ENCODE results near the gene SMCO3. TPM values are rescaled to one million over a fixed set of nuclear protein-coding genes. Genes with fewer than 3 reads are reported as not detected.

The SMCO3 gene
- total RNA-seq, 1 experiment from 2014 or later = not detected

DNA sequence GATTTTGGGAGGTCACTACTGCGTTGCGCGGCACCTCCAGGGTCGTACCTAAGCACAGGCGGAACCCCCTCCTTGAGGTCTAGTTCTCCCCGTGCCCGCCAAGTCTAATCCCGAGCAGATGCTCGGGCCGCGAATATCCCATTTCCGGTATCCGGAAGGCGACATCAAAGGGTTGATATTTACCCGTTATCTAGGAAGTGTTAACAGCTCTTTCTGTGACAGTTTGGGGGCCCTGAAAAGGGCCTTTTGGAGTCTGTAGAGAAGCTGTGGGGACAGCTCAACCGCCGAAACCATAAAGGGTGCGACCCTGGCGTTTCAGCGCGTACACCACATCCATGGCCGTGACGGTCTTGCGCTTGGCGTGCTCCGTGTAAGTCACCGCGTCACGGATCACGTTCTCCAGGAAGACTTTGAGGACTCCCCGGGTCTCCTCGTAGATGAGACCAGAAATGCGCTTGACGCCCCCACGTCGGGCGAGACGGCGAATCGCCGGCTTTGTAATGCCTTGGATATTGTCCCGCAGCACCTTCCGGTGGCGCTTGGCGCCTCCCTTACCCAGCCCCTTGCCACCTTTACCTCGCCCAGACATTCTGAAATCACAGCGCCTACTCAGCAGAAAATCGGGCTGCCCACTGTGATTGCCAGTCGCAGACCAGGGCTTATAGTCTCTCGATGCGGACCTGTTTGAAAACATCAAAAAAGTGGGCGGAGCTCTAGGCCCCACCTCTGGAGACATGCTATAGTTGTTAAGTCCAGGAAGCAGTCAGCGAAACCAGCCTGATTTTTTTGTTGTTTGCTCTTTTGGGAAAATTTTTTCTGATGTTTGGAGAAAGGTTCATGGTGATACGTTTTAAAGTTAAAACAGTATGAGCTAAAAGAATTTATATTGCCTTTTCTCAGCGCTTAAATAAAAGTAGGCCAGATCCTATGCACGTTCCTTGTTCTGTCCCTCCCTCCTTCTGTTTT, 43.2 kb downstream of the SMCO3 start (continued):
- TF ChIP-seq, protein P1, sequence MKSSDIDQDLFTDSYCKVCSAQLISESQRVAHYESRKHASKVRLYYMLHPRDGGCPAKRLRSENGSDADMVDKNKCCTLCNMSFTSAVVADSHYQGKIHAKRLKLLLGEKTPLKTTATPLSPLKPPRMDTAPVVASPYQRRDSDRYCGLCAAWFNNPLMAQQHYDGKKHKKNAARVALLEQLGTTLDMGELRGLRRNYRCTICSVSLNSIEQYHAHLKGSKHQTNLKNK (CRISPR knock-in tag; IDR thresholded peaks at IDR 0.05) = 0 out of 2 replicates have a peak, but pooled peaks have one; percentile 27
- TF ChIP-seq RELA (CRISPR knock-in tag; IDR thresholded peaks at IDR 0.05; ENCODE audit: borderline replicate concordance) = no peak
- TF ChIP-seq PRRX2 (CRISPR knock-in tag; IDR thresholded peaks at IDR 0.05) = peak; percentile 95
- TF ChIP-seq ESRRA (CRISPR knock-in tag; IDR thresholded peaks at IDR 0.05; ENCODE audit: borderline replicate concordance) = 0 out of 2 replicates have a peak, but pooled peaks have one; percentile 29
- TF ChIP-seq ZNF423 (CRISPR knock-in tag; IDR thresholded peaks at IDR 0.05) = no peak
- TF ChIP-seq GTF2I (CRISPR knock-in tag; conservative IDR thresholded peaks at IDR 0.05) = no peak
- TF ChIP-seq, protein P2, sequence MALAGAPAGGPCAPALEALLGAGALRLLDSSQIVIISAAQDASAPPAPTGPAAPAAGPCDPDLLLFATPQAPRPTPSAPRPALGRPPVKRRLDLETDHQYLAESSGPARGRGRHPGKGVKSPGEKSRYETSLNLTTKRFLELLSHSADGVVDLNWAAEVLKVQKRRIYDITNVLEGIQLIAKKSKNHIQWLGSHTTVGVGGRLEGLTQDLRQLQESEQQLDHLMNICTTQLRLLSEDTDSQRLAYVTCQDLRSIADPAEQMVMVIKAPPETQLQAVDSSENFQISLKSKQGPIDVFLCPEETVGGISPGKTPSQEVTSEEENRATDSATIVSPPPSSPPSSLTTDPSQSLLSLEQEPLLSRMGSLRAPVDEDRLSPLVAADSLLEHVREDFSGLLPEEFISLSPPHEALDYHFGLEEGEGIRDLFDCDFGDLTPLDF (CRISPR knock-in tag; IDR thresholded peaks at IDR 0.05) = no peak
- TF ChIP-seq NFE2L1 (CRISPR knock-in tag; IDR thresholded peaks at IDR 0.05) = peak; percentile 85
- peak; percentile 57; the same call in 1 of the 2 replicates for TF ChIP-seq ELF4 (CRISPR knock-in tag; IDR thresholded peaks at IDR 0.05; ENCODE audit: low read depth)
- peak; percentile 79 for TF ChIP-seq FOXP1 (CRISPR knock-in tag; IDR thresholded peaks at IDR 0.05; ENCODE audit: borderline replicate concordance)
- TF ChIP-seq FOXJ3 (CRISPR knock-in tag; IDR thresholded peaks at IDR 0.05; ENCODE audit: borderline replicate concordance) = no peak
- TF ChIP-seq, protein P3, sequence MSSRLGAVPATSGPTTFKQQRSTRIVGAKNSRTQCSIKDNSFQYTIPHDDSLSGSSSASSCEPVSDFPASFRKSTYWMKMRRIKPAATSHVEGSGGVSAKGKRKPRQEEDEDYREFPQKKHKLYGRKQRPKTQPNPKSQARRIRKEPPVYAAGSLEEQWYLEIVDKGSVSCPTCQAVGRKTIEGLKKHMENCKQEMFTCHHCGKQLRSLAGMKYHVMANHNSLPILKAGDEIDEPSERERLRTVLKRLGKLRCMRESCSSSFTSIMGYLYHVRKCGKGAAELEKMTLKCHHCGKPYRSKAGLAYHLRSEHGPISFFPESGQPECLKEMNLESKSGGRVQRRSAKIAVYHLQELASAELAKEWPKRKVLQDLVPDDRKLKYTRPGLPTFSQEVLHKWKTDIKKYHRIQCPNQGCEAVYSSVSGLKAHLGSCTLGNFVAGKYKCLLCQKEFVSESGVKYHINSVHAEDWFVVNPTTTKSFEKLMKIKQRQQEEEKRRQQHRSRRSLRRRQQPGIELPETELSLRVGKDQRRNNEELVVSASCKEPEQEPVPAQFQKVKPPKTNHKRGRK (CRISPR knock-in tag; IDR thresholded peaks at IDR 0.05; ENCODE audit: borderline replicate concordance) = 0 out of 2 replicates have a peak, but pooled peaks have one; percentile 43
- TF ChIP-seq GABPB1 (CRISPR knock-in tag; IDR thresholded peaks at IDR 0.05) = peak; percentile 27; the same call in 1 of the 2 replicates
- TF ChIP-seq, protein P4, sequence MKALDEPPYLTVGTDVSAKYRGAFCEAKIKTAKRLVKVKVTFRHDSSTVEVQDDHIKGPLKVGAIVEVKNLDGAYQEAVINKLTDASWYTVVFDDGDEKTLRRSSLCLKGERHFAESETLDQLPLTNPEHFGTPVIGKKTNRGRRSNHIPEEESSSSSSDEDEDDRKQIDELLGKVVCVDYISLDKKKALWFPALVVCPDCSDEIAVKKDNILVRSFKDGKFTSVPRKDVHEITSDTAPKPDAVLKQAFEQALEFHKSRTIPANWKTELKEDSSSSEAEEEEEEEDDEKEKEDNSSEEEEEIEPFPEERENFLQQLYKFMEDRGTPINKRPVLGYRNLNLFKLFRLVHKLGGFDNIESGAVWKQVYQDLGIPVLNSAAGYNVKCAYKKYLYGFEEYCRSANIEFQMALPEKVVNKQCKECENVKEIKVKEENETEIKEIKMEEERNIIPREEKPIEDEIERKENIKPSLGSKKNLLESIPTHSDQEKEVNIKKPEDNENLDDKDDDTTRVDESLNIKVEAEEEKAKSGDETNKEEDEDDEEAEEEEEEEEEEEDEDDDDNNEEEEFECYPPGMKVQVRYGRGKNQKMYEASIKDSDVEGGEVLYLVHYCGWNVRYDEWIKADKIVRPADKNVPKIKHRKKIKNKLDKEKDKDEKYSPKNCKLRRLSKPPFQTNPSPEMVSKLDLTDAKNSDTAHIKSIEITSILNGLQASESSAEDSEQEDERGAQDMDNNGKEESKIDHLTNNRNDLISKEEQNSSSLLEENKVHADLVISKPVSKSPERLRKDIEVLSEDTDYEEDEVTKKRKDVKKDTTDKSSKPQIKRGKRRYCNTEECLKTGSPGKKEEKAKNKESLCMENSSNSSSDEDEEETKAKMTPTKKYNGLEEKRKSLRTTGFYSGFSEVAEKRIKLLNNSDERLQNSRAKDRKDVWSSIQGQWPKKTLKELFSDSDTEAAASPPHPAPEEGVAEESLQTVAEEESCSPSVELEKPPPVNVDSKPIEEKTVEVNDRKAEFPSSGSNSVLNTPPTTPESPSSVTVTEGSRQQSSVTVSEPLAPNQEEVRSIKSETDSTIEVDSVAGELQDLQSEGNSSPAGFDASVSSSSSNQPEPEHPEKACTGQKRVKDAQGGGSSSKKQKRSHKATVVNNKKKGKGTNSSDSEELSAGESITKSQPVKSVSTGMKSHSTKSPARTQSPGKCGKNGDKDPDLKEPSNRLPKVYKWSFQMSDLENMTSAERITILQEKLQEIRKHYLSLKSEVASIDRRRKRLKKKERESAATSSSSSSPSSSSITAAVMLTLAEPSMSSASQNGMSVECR (CRISPR knock-in tag; IDR thresholded peaks at IDR 0.05; ENCODE audit: borderline replicate concordance) = peak; percentile 88
- TF ChIP-seq, protein P5, sequence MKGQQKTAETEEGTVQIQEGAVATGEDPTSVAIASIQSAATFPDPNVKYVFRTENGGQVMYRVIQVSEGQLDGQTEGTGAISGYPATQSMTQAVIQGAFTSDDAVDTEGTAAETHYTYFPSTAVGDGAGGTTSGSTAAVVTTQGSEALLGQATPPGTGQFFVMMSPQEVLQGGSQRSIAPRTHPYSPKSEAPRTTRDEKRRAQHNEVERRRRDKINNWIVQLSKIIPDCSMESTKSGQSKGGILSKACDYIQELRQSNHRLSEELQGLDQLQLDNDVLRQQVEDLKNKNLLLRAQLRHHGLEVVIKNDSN (CRISPR knock-in tag; IDR thresholded peaks at IDR 0.05) = peak; percentile 21
- TF ChIP-seq, protein P6, sequence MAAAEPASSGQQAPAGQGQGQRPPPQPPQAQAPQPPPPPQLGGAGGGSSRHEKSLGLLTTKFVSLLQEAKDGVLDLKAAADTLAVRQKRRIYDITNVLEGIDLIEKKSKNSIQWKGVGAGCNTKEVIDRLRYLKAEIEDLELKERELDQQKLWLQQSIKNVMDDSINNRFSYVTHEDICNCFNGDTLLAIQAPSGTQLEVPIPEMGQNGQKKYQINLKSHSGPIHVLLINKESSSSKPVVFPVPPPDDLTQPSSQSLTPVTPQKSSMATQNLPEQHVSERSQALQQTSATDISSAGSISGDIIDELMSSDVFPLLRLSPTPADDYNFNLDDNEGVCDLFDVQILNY (CRISPR knock-in tag; IDR thresholded peaks at IDR 0.05) = peak; percentile 54; the same call in 1 of the 2 replicates
- no peak for TF ChIP-seq CREB1 (CRISPR knock-in tag; IDR thresholded peaks at IDR 0.05)
- no peak; the same call in 1 of the 2 replicates for TF ChIP-seq ZBTB21 (CRISPR knock-in tag; IDR thresholded peaks at IDR 0.05; ENCODE audit: borderline replicate concordance)
- TF ChIP-seq, protein P7, sequence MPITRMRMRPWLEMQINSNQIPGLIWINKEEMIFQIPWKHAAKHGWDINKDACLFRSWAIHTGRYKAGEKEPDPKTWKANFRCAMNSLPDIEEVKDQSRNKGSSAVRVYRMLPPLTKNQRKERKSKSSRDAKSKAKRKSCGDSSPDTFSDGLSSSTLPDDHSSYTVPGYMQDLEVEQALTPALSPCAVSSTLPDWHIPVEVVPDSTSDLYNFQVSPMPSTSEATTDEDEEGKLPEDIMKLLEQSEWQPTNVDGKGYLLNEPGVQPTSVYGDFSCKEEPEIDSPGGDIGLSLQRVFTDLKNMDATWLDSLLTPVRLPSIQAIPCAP (CRISPR knock-in tag; IDR thresholded peaks at IDR 0.05) = peak; percentile 74
- TF ChIP-seq JAZF1 (CRISPR knock-in tag; IDR thresholded peaks at IDR 0.05) = no peak
- TF ChIP-seq ZNF416 (CRISPR knock-in tag; IDR thresholded peaks at IDR 0.05) = peak; percentile 98
- no peak for TF ChIP-seq ZNF121 (CRISPR knock-in tag; IDR thresholded peaks at IDR 0.05)
- no peak for TF ChIP-seq ZNF263 (CRISPR knock-in tag; IDR thresholded peaks at IDR 0.05; ENCODE audit: low read depth)
- TF ChIP-seq SMAD4 (CRISPR knock-in tag; IDR thresholded peaks at IDR 0.05) = 0 out of 2 replicates have a peak, but pooled peaks have one; percentile 17
- TF ChIP-seq, protein P8, sequence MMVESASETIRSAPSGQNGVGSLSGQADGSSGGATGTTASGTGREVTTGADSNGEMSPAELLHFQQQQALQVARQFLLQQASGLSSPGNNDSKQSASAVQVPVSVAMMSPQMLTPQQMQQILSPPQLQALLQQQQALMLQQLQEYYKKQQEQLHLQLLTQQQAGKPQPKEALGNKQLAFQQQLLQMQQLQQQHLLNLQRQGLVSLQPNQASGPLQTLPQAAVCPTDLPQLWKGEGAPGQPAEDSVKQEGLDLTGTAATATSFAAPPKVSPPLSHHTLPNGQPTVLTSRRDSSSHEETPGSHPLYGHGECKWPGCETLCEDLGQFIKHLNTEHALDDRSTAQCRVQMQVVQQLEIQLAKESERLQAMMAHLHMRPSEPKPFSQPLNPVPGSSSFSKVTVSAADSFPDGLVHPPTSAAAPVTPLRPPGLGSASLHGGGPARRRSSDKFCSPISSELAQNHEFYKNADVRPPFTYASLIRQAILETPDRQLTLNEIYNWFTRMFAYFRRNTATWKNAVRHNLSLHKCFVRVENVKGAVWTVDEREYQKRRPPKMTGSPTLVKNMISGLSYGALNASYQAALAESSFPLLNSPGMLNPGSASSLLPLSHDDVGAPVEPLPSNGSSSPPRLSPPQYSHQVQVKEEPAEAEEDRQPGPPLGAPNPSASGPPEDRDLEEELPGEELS (CRISPR knock-in tag; IDR thresholded peaks at IDR 0.05) = peak; percentile 77
- TF ChIP-seq KAT7 (CRISPR knock-in tag; IDR thresholded peaks at IDR 0.05; ENCODE audit: borderline replicate concordance) = peak; percentile 88; the same call in 1 of the 2 replicates

All from WTC11 (cell line).